Heart left ventricle (tissue), 13 donors: ENCODE measurements around the gene CD247.

Source experiments
- POLR2A ChIP-seq, 2 donors: fragments of 450-650 bp; IDR thresholded peaks; one replicate each; pipeline ENCODE4 v1.6.1; 2017; ENCODE audit warnings: antibody characterized with exemption in 2 of 2, mild to moderate bottlenecking in 2 of 2, moderate library complexity in 2 of 2
- TF ChIP-seq, protein P1 (sequence below), 12 donors: fragments of 200-600 bp; sonication (generic) in 4 of 12; IDR thresholded peaks; one replicate each; pipeline versions ENCODE4 v1.5.0 to v1.8.0; 2018 to 2022; ENCODE audit warnings: antibody characterized with exemption in 12 of 12, mild to moderate bottlenecking in 5 of 12
- donor health status: ischemic (EF 13 %, LVEDD 7.1; RV severe dilation, severe dysfunction).
- donor health status: DM: no; HTN: yes; CAD: no.
- donor health status: DM: no; HTN: no; CAD: no.
- donor health status: ischemic (EF 25% LVEDD 6.9; RV normal size, moderate dysfunction).
- donor health status: ischemic (EF 25% LVEDD 5.7; RV mildly dilated, moderate dysfunction).
- donor health status: ischemic (EF 35%, LVEDD 5.7; RV mildly dilated, moderate dysfunction).
- donor health status: nonischemic (EF 11% LVEDD 7.7; RV severe dilation, severe dysfunction).
- donor health status: DM: yes; HTN: yes; CAD: no.
- donor health status: PGD.
- donor health status: ischemic (EF 29% LVEDD 5.4; RV normal size, mild dysfunction).
- donor health status: nonischemic (EF 23%, LVEDD 6.1; RV moderate dilation, normal function).

DNA sequence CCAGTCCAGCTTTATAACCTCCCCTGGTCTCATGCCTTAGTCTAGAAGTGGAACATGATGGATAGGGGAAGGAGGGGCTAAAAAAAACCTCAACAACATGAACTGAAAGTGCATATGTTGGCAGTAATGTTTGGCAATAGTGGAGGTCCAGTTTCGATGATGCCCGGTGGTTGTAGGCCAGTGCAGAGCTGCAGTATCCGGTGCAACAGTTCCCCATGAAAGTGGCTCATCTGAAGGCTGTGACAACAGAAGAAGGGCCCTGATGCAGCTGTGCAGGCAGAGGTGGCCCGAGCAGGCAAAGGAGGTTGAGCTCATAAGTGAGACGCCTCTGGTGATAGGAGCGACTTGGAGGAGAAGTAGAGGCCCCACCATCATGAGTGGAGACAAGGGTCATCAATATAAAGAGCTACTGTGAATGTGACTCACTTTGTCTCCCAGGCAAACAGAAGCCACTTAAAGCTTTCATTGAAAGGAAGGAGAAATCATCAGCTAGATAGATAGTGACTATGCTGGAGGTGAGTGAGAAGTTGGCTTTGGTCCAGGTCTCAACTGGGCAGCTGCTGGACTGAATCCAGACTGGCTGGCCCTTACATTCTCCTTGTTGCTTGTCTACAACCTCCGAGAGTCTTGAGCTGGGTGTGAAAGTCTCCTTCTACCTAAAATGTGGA is 45.4 kb upstream of the CD247 start:
- TF ChIP-seq, protein P1, sequence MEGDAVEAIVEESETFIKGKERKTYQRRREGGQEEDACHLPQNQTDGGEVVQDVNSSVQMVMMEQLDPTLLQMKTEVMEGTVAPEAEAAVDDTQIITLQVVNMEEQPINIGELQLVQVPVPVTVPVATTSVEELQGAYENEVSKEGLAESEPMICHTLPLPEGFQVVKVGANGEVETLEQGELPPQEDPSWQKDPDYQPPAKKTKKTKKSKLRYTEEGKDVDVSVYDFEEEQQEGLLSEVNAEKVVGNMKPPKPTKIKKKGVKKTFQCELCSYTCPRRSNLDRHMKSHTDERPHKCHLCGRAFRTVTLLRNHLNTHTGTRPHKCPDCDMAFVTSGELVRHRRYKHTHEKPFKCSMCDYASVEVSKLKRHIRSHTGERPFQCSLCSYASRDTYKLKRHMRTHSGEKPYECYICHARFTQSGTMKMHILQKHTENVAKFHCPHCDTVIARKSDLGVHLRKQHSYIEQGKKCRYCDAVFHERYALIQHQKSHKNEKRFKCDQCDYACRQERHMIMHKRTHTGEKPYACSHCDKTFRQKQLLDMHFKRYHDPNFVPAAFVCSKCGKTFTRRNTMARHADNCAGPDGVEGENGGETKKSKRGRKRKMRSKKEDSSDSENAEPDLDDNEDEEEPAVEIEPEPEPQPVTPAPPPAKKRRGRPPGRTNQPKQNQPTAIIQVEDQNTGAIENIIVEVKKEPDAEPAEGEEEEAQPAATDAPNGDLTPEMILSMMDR (IDR thresholded peaks at IDR 0.05) = no peak
- no peak for TF ChIP-seq POLR2A (IDR thresholded peaks at IDR 0.05)
